ENCODE measurements around the gene MCUR1.

MCUR1 gene

DNA sequence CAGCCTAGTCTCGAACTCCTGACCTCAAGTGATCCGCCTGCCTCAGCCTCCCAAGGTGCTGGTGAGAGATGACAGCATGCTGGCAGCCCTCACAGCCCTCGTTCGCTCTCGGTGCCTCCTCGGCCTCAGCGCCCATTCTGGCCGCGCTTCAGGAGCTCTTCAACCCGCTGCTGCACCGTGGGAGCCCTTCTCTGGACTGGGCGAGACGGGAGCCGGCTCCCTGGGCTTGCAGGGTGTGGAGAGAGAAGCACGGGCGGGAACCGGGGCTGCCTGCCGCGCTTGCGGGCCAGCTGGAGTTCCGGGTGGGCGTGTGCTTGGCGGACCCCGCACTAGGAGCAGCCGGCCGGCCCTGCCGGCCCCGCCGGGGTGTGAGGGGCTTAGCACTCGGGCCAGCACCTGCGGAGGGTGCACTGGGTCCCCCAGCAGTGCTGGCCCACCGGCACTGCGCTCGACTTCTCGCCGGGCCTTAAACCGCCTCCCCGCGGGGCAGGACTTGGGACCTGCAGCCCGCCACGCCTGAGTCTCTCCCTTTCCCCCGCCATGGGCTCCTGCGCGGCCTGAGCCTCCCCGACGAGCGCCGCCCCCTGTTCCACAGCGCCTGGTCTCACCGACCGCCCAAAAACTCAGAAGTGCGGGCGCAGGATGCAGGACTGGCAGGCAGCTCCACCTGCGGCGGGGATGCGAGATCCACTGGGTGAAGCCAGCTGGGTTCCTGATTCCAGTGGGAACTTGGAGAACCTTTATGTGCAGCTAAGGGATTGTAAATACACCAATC is 71.2 kb downstream of the MCUR1 start:
- H3K4me3 ChIP-seq (ENCODE audit: low read depth, low read length), result no peak overlapping the region

DNA sequence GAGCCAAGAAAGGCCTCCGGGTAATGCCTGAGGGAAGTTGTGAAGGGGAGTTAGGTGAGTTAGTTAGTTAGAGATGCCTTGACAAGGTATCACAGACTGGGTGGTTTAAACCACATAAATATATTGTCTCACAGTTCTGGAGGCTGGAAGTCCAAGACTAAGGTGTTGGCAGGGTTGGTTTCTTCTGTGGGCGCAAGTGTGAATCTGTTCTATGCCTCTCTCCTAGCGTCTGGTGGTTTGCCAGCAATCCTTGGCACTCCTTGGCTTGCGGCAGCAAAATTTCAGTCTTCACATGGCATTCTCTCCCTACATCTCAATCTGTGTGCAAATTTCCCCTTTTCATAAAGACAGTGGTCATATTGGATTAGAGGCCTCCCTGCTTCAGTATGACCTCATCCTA is 73.0 kb downstream of the MCUR1 start:
- H3K4me3 ChIP-seq (ENCODE audit: low read depth, low read length), result no peak overlapping the region
